HepG2 (cell line): Measurements from ENCODE around the gene PPP3R1. TPM values are rescaled to one million over a fixed set of nuclear protein-coding genes. Genes with fewer than 3 reads are reported as not detected.

ENCODE experiments used
- NFE2L2 ChIP-seq: fragments of 150-350 bp; IDR thresholded peaks from 2 replicates; pipeline ENCODE4 v1.6.1; 2014; ENCODE audit warnings: low read length
- PRDM4 ChIP-seq: sonication (generic); formaldehyde crosslinking; IDR thresholded peaks from 2 replicates; pipeline ENCODE4 v1.9.0; 2021; ENCODE audit warnings: missing genetic modification reagents, borderline replicate concordance
- RBM22 ChIP-seq: fragments of 200-400 bp; formaldehyde crosslinking; optimal IDR thresholded peaks from 2 replicates; pipeline ENCODE3; 2017; ENCODE audit warnings: mild to moderate bottlenecking, low read length, moderate library complexity
- SSRP1 ChIP-seq: IDR thresholded peaks from 2 replicates; pipeline ENCODE4 v1.6.1; 2016; ENCODE audit warnings: control low read depth
- TEAD3 ChIP-seq: optimal IDR thresholded peaks from 2 replicates; pipeline ENCODE3; 2016; ENCODE audit warnings: borderline replicate concordance
- ZBTB40 ChIP-seq, 2 experiments: fragments of 450-650 bp in 1 of 2; sonication (generic) in 1 of 2; formaldehyde crosslinking in 1 of 2; IDR thresholded peaks; 2 replicates each; pipeline versions ENCODE4 v1.6.1 to v1.8.0; 2016 to 2022; ENCODE audit warnings: antibody characterized with exemption in 1 of 2, mild to moderate bottlenecking in 1 of 2, missing genetic modification reagents in 1 of 2
- ZNF24 ChIP-seq: fragments of 450-650 bp; IDR thresholded peaks from 2 replicates; pipeline ENCODE4 v1.6.1; 2017; ENCODE audit warnings: antibody characterized with exemption, mild to moderate bottlenecking
- ZNF326 ChIP-seq: sonication (generic); formaldehyde crosslinking; IDR thresholded peaks from 2 replicates; pipeline ENCODE4 v1.4.0; 2020; ENCODE audit warnings: missing genetic modification reagents, borderline replicate concordance
- ZNF34 ChIP-seq: sonication (generic); formaldehyde crosslinking; IDR thresholded peaks from 2 replicates; pipeline ENCODE4 v1.4.0; 2020; ENCODE audit warnings: mild to moderate bottlenecking, missing genetic modification reagents, borderline replicate concordance
- ZNF687 ChIP-seq: sonication (generic); formaldehyde crosslinking; IDR thresholded peaks from 2 replicates; pipeline ENCODE4 v1.5.1; 2020; ENCODE audit warnings: mild to moderate bottlenecking, missing genetic modification reagents, moderate library complexity
- polyA plus RNA-seq, 8 experiments: library from polyadenylated mRNA; depleted of rRNA in 3 of 8; stranded (reverse) in 7 of 8; unstranded in 1 of 8; fragments of >200 nt; fragmentation: Illumina TruSeq in 4 of 8; extraction: Trizol in 4 of 8; gene quantifications; 2 replicates each; pipeline versions ENCODE4 v1.2.1 to v1.2.3, GENCODE V29; 2011 to 2016; ENCODE audit warnings: low read depth in 4 of 8, missing spikeins in 1 of 8, mixed read lengths in 1 of 8; ENCODE audit not compliant: insufficient read depth in 1 of 8
- total RNA-seq, 5 experiments: library from RNA; depleted of rRNA; stranded (reverse); fragments of >200 nt; fragmentation: Illumina TruSeq; extraction: Trizol; gene quantifications; 2 replicates each; pipeline ENCODE4 v1.2.3, GENCODE V29; 2016; ENCODE audit warnings: low read depth in 1 of 5

PPP3R1 gene
- total and polyA plus RNA-seq, 2 of the 13 experiments (the other 11 are each of a cell fraction or from before 2014, with no cell fraction given) = 11.6 to 25.7 TPM

GRCh38 chr2:68157402-68158133 is 94.8 kb downstream of the PPP3R1 start, which contains the start of gene PNO1 (continued):
- TF ChIP-seq ZNF687 (peak; percentile 85), ZNF326 (no peak), RBM22 (no peak), ZNF34 (peak; percentile 81; the same call in 1 of the 2 replicates), ZBTB40 (IDR thresholded peaks at IDR 0.05) (no peak), ZBTB40 (CRISPR knock-in tag; IDR thresholded peaks at IDR 0.05) (peak; percentile 75), SSRP1 (CRISPR knock-in tag) (no peak), ZNF24 (0 out of 2 replicates have a peak, but pooled peaks have one; percentile 33), NFE2L2 (no peak), TEAD3 (CRISPR knock-in tag) (peak; percentile 90), PRDM4 (CRISPR knock-in tag) (peak; percentile 39; the same call in 1 of the 2 replicates)
